Mesenchymal stem cell (in vitro differentiated cells and primary cell): ENCODE results near the gene PLCG2.

Experiments used
- DNase-seq: peaks from one replicate; pipeline ENCODE4 v3.0.0-alpha.2; 2013
- H2AFZ ChIP-seq: one replicate; pipeline ENCODE4 v1.6.1; 2013; ENCODE audit warnings: low read depth, mild to moderate bottlenecking, control low read depth, inconsistent platforms, low read length, moderate library complexity
- H2AK5ac ChIP-seq: 2 replicates; pipeline ENCODE4 v1.6.1; 2013; ENCODE audit warnings: low read length, moderate library complexity, mild to moderate bottlenecking, inconsistent platforms; ENCODE audit not compliant: severe bottlenecking
- H2BK120ac ChIP-seq: one replicate; pipeline ENCODE4 v1.6.1; 2013; ENCODE audit warnings: low read depth, mild to moderate bottlenecking, inconsistent platforms, low read length, moderate library complexity
- H2BK12ac ChIP-seq, 2 experiments: one replicate each; pipeline ENCODE4 v1.6.1; 2013; ENCODE audit warnings: inconsistent platforms in 2 of 2, low read length in 2 of 2, mild to moderate bottlenecking in 2 of 2, moderate library complexity in 2 of 2, control low read depth in 1 of 2
- H2BK15ac ChIP-seq: one replicate; pipeline ENCODE4 v1.6.1; 2013; ENCODE audit warnings: mild to moderate bottlenecking, low read depth, inconsistent platforms; ENCODE audit not compliant: poor library complexity, severe bottlenecking
- H2BK5ac ChIP-seq: 2 replicates; pipeline ENCODE4 v1.6.1; 2013; ENCODE audit warnings: low read depth, mild to moderate bottlenecking, low read length, control low read depth, inconsistent platforms; ENCODE audit not compliant: poor library complexity, severe bottlenecking
- H3K14ac ChIP-seq, 2 experiments: one replicate each; pipeline ENCODE4 v1.6.1; 2013; ENCODE audit warnings: inconsistent platforms in 2 of 2, low read length in 2 of 2, control low read depth in 1 of 2, mild to moderate bottlenecking in 1 of 2, moderate library complexity in 1 of 2
- H3K18ac ChIP-seq, 2 experiments: one replicate each; pipeline ENCODE4 v1.6.1; 2013; ENCODE audit warnings: inconsistent platforms in 2 of 2, low read length in 2 of 2, control low read depth in 1 of 2, low read depth in 1 of 2, mild to moderate bottlenecking in 1 of 2
- H3K23ac ChIP-seq, 2 experiments: one replicate each; pipeline ENCODE4 v1.6.1; 2013; ENCODE audit warnings: inconsistent platforms in 2 of 2, low read length in 2 of 2, mild to moderate bottlenecking in 2 of 2, moderate library complexity in 2 of 2, control low read depth in 1 of 2
- H3K27ac ChIP-seq: 2 replicates; pipeline ENCODE4 v1.5.1; 2013; ENCODE audit warnings: mild to moderate bottlenecking, moderate library complexity, low read length, control low read depth, inconsistent platforms; ENCODE audit not compliant: poor library complexity, severe bottlenecking
- H3K27me3 ChIP-seq, 2 experiments: 2 replicates each; pipeline versions ENCODE4 v1.6.1 to v1.7.0; 2013; ENCODE audit warnings: low read length in 2 of 2, mild to moderate bottlenecking in 2 of 2, moderate library complexity in 2 of 2, control low read depth in 1 of 2, inconsistent platforms in 1 of 2; ENCODE audit not compliant: control insufficient read depth in 1 of 2, insufficient read depth in 1 of 2
- H3K36me3 ChIP-seq, 2 experiments: 2 replicates each; pipeline versions ENCODE4 v1.6.1 to v1.7.0; 2013; ENCODE audit warnings: low read length in 2 of 2, control low read depth in 1 of 2, inconsistent platforms in 1 of 2, low read depth in 1 of 2, mild to moderate bottlenecking in 1 of 2; ENCODE audit not compliant: insufficient read depth in 2 of 2, control insufficient read depth in 1 of 2
- H3K4ac ChIP-seq, 2 experiments: one replicate each; pipeline ENCODE4 v1.6.1; 2013; ENCODE audit warnings: inconsistent platforms in 2 of 2, low read length in 2 of 2, mild to moderate bottlenecking in 2 of 2, moderate library complexity in 2 of 2, control low read depth in 1 of 2, low read depth in 1 of 2
- H3K4me1 ChIP-seq: 2 replicates; pipeline ENCODE4 v1.6.1; 2013; ENCODE audit warnings: low read depth, low read length, control low read depth; ENCODE audit not compliant: control insufficient read depth, insufficient read depth
- H3K4me2 ChIP-seq: 2 replicates; pipeline ENCODE4 v1.6.1; 2013; ENCODE audit warnings: low read length, mild to moderate bottlenecking, inconsistent platforms; ENCODE audit not compliant: poor library complexity, severe bottlenecking
- H3K4me3 ChIP-seq, 2 experiments: 2 replicates each; pipeline versions ENCODE4 v1.5.1 to v1.7.0; 2013; ENCODE audit warnings: low read length in 2 of 2, mild to moderate bottlenecking in 2 of 2, control low read depth in 1 of 2, low read depth in 1 of 2; ENCODE audit not compliant: insufficient read depth in 1 of 2
- H3K79me1 ChIP-seq: replicated peaks from 2 replicates; pipeline ENCODE4 v1.6.1; 2013; ENCODE audit warnings: mild to moderate bottlenecking, control low read depth, low read length, inconsistent platforms; ENCODE audit not compliant: poor library complexity, severe bottlenecking
- H3K9ac ChIP-seq: 2 replicates; pipeline ENCODE4 v1.7.0; 2013; ENCODE audit warnings: mild to moderate bottlenecking, low read length, moderate library complexity
- H3K9me3 ChIP-seq: 2 replicates; pipeline ENCODE4 v1.7.0; 2013; ENCODE audit warnings: mild to moderate bottlenecking, low read length; ENCODE audit not compliant: control insufficient read depth
- H4K8ac ChIP-seq: one replicate; pipeline ENCODE4 v1.6.1; 2013; ENCODE audit warnings: inconsistent platforms, mild to moderate bottlenecking, low read length, moderate library complexity
- H4K91ac ChIP-seq: one replicate; pipeline ENCODE4 v1.6.1; 2013; ENCODE audit warnings: mild to moderate bottlenecking, low read length, inconsistent platforms
- WGBS: methylation state at CpG from one replicate; pipeline ENCODE4 v1.1.7; 2013; ENCODE audit warnings: mixed read lengths; 5-methylcytosine and 5-hydroxymethylcytosine counted together

Gene PLCG2

DNA sequence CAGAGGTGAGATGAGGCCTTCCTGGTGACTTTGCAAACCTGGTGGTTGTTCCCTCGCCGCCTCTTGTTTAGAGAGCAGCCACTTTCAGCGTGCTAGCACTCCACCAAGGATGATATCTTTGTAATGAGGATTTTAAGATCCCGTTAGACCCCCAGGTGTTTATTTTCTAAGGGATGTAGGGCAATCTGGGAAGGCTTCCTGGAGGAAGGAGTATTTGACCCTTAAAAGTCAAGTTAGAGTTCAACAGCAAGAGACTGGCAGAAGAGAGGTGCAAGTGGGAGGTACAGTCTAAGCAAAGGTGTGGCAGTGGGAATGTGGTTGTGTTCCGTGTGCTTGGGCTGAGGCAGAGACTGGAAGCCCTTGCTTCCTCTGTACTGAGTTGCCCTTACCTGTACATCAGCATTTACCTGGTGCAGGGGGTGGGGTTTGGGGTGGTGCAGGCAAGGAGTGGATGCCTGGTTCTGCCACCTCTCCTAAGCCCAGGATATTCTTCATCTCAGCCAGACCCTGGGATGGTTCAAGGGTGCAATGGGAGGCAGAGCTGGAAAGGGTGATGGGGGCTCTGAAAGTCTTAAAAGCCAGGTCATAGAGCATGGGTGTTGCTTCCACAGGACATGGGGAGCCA, 148.6 kb downstream of the PLCG2 start:
- Histone ChIP-seq H4K8ac (no peak overlapping the region), H3K27me3 (peaks cover 0 to 31% of the 10 kb centered on the region in 2 experiments), H3K9me3 (no peaks in the 10 kb centered on the region), H3K4me3 (no peak overlapping the region), H3K18ac (no peak overlapping the region), H3K9ac (no peak overlapping the region), H3K23ac (no peak overlapping the region), H3K79me1 (no peaks in the 10 kb centered on the region), H3K4ac (no peak overlapping the region), H2BK12ac (no peak overlapping the region), H3K14ac (no peak overlapping the region), H3K4me2 (no peak overlapping the region), H2AK5ac (no peak overlapping the region), H2BK15ac (no peak overlapping the region), H2BK5ac (no peak overlapping the region), H2BK120ac (no peak overlapping the region), H2AFZ (no peak overlapping the region), H4K91ac (no peak overlapping the region), H3K36me3 (no peaks in the 10 kb centered on the region), H3K4me1 (no peaks in the 10 kb centered on the region), H3K27ac (no peak overlapping the region)
- 77% methylated on average over 5 of the region's 5 CpGs for whole genome bisulfite sequencing
- no peak for DNase-seq

DNA sequence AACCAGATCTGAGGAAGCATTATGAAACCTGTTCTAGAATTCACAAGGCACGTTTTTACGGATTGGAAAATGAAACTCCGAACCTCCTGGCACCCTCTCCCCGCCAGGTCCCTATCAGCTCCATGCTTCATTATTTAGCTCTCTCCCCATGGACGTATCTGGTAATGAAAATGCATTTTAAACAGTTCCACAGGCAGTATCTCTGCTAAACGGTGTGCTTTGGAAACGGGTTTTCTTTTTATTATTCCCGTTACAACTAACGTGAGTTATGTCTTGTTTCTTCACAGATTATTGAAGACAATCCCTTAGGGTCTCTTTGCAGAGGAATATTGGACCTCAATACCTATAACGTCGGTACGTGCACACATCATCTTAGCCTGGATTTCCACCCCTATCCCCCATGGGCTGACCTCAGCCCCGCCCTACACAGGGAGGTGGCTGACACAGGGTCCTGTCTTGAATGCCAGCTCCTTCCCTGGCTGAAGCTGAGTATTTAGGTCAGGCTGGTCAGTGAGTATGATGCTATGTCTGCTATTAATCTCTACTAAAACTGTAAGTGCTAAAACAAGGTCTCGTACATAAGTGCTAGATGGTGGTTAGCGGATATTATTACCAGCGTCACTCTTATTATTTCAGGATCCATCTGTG, 149.3 kb downstream of the PLCG2 start:
- Histone ChIP-seq H3K14ac (no peak overlapping the region), H3K4me2 (no peak overlapping the region), H3K23ac (no peak overlapping the region), H3K4me1 (no peaks in the 10 kb centered on the region), H2BK15ac (no peak overlapping the region), H3K79me1 (no peaks in the 10 kb centered on the region), H2AFZ (no peak overlapping the region), H2AK5ac (no peak overlapping the region), H3K36me3 (no peaks in the 10 kb centered on the region), H3K18ac (no peak overlapping the region), H3K4ac (no peak overlapping the region), H3K9me3 (no peaks in the 10 kb centered on the region), H3K4me3 (no peak overlapping the region), H3K27ac (no peak overlapping the region), H4K91ac (no peak overlapping the region), H2BK120ac (no peak overlapping the region), H3K9ac (no peak overlapping the region), H2BK12ac (no peak overlapping the region), H4K8ac (no peak overlapping the region), H2BK5ac (no peak overlapping the region), H3K27me3 (peaks cover 0 to 33% of the 10 kb centered on the region in 2 experiments)
- DNase-seq, result no peak
- 90% methylated on average over 16 of the region's 16 CpGs for WGBS

DNA sequence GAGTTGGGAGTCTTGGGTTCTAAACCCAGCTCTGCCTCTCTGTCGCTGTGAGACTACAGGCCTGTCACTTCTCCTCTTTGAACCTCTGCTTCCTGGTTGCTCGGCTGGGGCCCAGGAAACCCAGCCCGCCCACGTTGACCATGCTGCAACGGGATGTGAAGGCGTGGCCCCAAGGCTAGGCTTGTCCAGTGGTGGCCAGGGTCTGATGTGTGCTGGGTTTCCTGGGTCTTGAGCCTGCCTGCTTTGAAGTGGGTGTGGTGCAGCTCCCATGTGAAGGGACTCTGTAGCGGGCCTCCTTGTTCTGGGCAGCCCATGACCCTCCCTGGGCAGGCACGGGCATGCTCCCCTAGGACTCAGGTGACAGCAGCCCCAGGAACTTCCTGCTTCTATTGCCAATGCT, 149.9 kb downstream of the PLCG2 start:
- H3K18ac ChIP-seq, result no peak overlapping the region
- H2BK5ac ChIP-seq, result no peak overlapping the region
- no peak overlapping the region for H3K23ac ChIP-seq
- H2BK12ac ChIP-seq, result no peak overlapping the region
- H2AFZ ChIP-seq, result peak overlapping the region; percentile 36
- no peak overlapping the region for H3K9ac ChIP-seq
- no peak overlapping the region for H2AK5ac ChIP-seq
- no peaks in the 10 kb centered on the region for H3K9me3 ChIP-seq
- H3K79me1 ChIP-seq, result no peaks in the 10 kb centered on the region
- H3K4me1 ChIP-seq, result no peaks in the 10 kb centered on the region
- no peak overlapping the region for H4K91ac ChIP-seq
- H3K4me3 ChIP-seq, result no peak overlapping the region
- WGBS, result 82% methylated on average over 8 of the region's 8 CpGs
- DNase-seq, result no peak
- H4K8ac ChIP-seq, result no peak overlapping the region
- H3K27ac ChIP-seq, result no peak overlapping the region
- no peaks in the 10 kb centered on the region for H3K36me3 ChIP-seq
- no peak overlapping the region for H3K4me2 ChIP-seq
- no peak overlapping the region for H2BK120ac ChIP-seq
- no peak overlapping the region for H3K4ac ChIP-seq
- H3K27me3 ChIP-seq, result peaks cover 0 to 37% of the 10 kb centered on the region in 2 experiments
- no peak overlapping the region for H2BK15ac ChIP-seq
- H3K14ac ChIP-seq, result no peak overlapping the region

GRCh38 chr16:81929841-81930240, 150.8 kb downstream of the PLCG2 start:
- H2AFZ ChIP-seq, result no peak overlapping the region
- H3K79me1 ChIP-seq, result no peaks in the 10 kb centered on the region
- H4K8ac ChIP-seq, result no peak overlapping the region
- no peak overlapping the region for H3K23ac ChIP-seq
- H2AK5ac ChIP-seq, result no peak overlapping the region
- no peak overlapping the region for H2BK12ac ChIP-seq
- H3K27me3 ChIP-seq, result peaks cover 0 to 37% of the 10 kb centered on the region in 2 experiments
- H3K36me3 ChIP-seq, result no peaks in the 10 kb centered on the region
- H3K4me3 ChIP-seq, result no peak overlapping the region
- no peak overlapping the region for H3K14ac ChIP-seq
- H3K9me3 ChIP-seq, result no peaks in the 10 kb centered on the region
- no peak overlapping the region for H3K4ac ChIP-seq
- H3K4me1 ChIP-seq, result no peaks in the 10 kb centered on the region
- no peak overlapping the region for H4K91ac ChIP-seq
- no peak for DNase-seq
- H2BK15ac ChIP-seq, result no peak overlapping the region
- no peak overlapping the region for H3K27ac ChIP-seq
- no peak overlapping the region for H2BK120ac ChIP-seq
- no peak overlapping the region for H3K9ac ChIP-seq
- no peak overlapping the region for H3K18ac ChIP-seq
- no peak overlapping the region for H2BK5ac ChIP-seq
- H3K4me2 ChIP-seq, result no peak overlapping the region
